Activated T-cell treated with anti-CD3 and anti-CD28 coated beads, Interleukin-2, amount 50 U/mL, for 4 hours (primary cell): ENCODE results near the gene FGF5. TPM values are rescaled to one million over a fixed set of nuclear protein-coding genes. Genes with fewer than 3 reads are reported as not detected.

Experiments used
- ATAC-seq, 2 donors: fragments of 200-7000 bp; cut with Tn5 transposase; one replicate each; pipeline ENCODE4 v1.10.0; 2021
- DNase-seq: peaks from one replicate; pipeline ENCODE4 v3.0.0-alpha.2; 2020
- H3K27me3 Mint-ChIP-seq: one replicate; pipeline ENCODE4 v1.8.0; 2021; ENCODE audit warnings: low read depth, mixed read lengths
- H3K36me3 Mint-ChIP-seq: one replicate; pipeline ENCODE4 v1.8.0; 2022; ENCODE audit warnings: mixed read lengths; ENCODE audit not compliant: insufficient read depth
- H3K4me1 Mint-ChIP-seq: one replicate; pipeline ENCODE4 v1.8.0; 2021; ENCODE audit warnings: low read depth, mixed read lengths
- H3K4me3 Mint-ChIP-seq: one replicate; pipeline ENCODE4 v1.8.0; 2021; ENCODE audit warnings: mild to moderate bottlenecking, moderate library complexity, mixed read lengths
- H3K9me3 Mint-ChIP-seq: one replicate; pipeline ENCODE4 v1.8.0; 2021; ENCODE audit warnings: mixed read lengths
- total RNA-seq, 3 donors: library from RNA; stranded (reverse); gene quantifications; one replicate each; pipeline ENCODE4 v1.2.1, GENCODE V29; 2021

Gene FGF5
- total RNA-seq, 3 donors from 2014 or later = not detected

DNA sequence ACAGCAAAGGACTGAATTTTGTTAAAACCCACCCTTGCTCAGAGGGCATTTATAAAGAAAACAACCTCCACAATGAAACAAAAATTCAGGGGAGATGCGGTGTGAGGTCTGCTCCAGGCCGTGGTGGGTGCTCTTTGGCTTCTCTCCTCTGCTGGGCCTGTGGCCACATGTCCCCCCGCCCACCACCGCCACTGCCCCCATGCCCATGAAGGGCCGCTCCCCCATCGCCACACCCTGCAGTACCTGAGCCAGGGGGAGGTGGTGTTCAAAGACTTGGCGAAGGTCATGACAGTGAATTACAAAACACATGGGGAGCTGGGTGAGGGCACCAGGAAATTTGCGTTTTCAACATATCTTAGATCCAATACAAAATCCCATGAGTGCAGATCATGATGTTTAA, 54.9 kb downstream of the FGF5 start:
- ATAC-seq = no peak
- H3K27me3 Mint-ChIP-seq = peaks cover 8% of the 10 kb centered on the region
- DNase-seq = no peak
- peaks cover 3% of the 10 kb centered on the region for H3K4me1 Mint-ChIP-seq
- no peaks in the 10 kb centered on the region for H3K36me3 Mint-ChIP-seq
- H3K4me3 Mint-ChIP-seq = no peak overlapping the region
- no peaks in the 10 kb centered on the region for H3K9me3 Mint-ChIP-seq

- no peaks in the 10 kb centered on the region for H3K9me3 Mint-ChIP-seq
- ATAC-seq = no peak
- no peak overlapping the region for H3K4me3 Mint-ChIP-seq
- H3K27me3 Mint-ChIP-seq = peaks cover 8% of the 10 kb centered on the region
- peaks cover 3% of the 10 kb centered on the region for H3K4me1 Mint-ChIP-seq
- no peak for DNase-seq
- no peaks in the 10 kb centered on the region for H3K36me3 Mint-ChIP-seq
Observed at GRCh38 chr4:80321776-80322175, 55.3 kb downstream of the FGF5 start.

GRCh38 chr4:80322716-80323115, 56.3 kb downstream of the FGF5 start:
- DNase-seq = no peak

GRCh38 chr4:80324171-80324570, 57.7 kb downstream of the FGF5 start:
- Mint-ChIP-seq H3K4me1 (peaks cover 3% of the 10 kb centered on the region), H3K27me3 (peaks cover 7% of the 10 kb centered on the region)

More at GRCh38 chr4:80322716-80323115, 56.3 kb downstream of the FGF5 start:
- H3K9me3 Mint-ChIP-seq = no peaks in the 10 kb centered on the region
- no peaks in the 10 kb centered on the region for H3K36me3 Mint-ChIP-seq
- peaks cover 8% of the 10 kb centered on the region for H3K27me3 Mint-ChIP-seq
- H3K4me1 Mint-ChIP-seq = peaks cover 3% of the 10 kb centered on the region
- no peak for ATAC-seq
- H3K4me3 Mint-ChIP-seq = no peak overlapping the region

GRCh38 chr4:80331693-80332092, 65.2 kb downstream of the FGF5 start:
- no peaks in the 10 kb centered on the region for H3K36me3 Mint-ChIP-seq
- DNase-seq = no peak
- H3K4me3 Mint-ChIP-seq = no peak overlapping the region
- H3K27me3 Mint-ChIP-seq = peaks cover 17% of the 10 kb centered on the region
- no peak for ATAC-seq
- peaks cover 12% of the 10 kb centered on the region for H3K4me1 Mint-ChIP-seq
- H3K9me3 Mint-ChIP-seq = no peaks in the 10 kb centered on the region

More at GRCh38 chr4:80324171-80324570, 57.7 kb downstream of the FGF5 start:
- DNase-seq (no peak), ATAC-seq (no peak)
- no peaks in the 10 kb centered on the region for H3K36me3 Mint-ChIP-seq
- H3K4me3 Mint-ChIP-seq = no peak overlapping the region
- H3K9me3 Mint-ChIP-seq = no peaks in the 10 kb centered on the region

- no peaks in the 10 kb centered on the region for H3K36me3 Mint-ChIP-seq
- no peak for DNase-seq
- no peak overlapping the region for H3K4me3 Mint-ChIP-seq
Observed at GRCh38 chr4:80333121-80333520, 66.7 kb downstream of the FGF5 start.

DNA sequence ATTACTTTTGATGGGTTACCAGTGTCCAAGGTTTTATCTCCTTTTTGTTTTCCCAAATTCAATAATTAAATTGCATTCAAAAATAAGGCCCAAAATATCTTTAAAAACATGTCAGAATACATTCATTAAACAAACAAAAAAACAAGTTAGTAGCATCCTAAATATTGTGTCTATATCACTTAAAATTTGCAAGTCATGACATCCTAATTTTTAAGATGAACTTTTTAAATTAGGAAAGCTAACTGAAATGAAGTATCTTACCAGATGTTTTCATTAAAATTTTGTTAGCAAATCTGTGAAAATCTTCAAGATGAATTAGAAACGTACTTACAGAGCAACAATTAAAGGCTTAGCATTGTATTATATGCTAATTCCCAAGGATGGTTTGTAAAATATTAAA, 68.1 kb downstream of the FGF5 start:
- DNase-seq (no peak), ATAC-seq (no peak)
- Mint-ChIP-seq H3K27me3 (peaks cover 23% of the 10 kb centered on the region), H3K36me3 (no peaks in the 10 kb centered on the region), H3K4me1 (peaks cover 12% of the 10 kb centered on the region), H3K4me3 (no peak overlapping the region), H3K9me3 (no peaks in the 10 kb centered on the region)

More at GRCh38 chr4:80333121-80333520, 66.7 kb downstream of the FGF5 start:
- Mint-ChIP-seq H3K9me3 (no peaks in the 10 kb centered on the region), H3K27me3 (peaks cover 18% of the 10 kb centered on the region), H3K4me1 (peaks cover 12% of the 10 kb centered on the region)
- ATAC-seq = no peak

DNA sequence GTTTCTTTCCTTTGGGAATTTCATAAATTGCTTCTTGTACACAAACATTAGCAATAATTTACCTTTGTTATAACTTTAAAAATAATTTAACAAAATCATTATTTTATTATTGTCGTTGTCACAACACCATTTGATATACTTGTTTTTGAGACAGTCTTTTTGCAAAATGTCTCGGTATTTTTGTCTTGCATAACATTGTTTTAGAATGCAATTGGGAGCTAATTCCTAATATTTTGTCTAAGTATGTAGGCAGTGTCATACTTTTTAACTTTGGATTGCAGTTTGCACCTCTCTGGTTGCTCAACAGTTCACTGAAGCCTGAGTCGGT, 68.7 kb downstream of the FGF5 start:
- DNase-seq (no peak), ATAC-seq (no peak)
- Mint-ChIP-seq H3K4me1 (peaks cover 12% of the 10 kb centered on the region), H3K36me3 (no peaks in the 10 kb centered on the region), H3K4me3 (peak overlapping the region; percentile 79), H3K9me3 (no peaks in the 10 kb centered on the region), H3K27me3 (peaks cover 23% of the 10 kb centered on the region)

GRCh38 chr4:80335554-80336358, 69.3 kb downstream of the FGF5 start, which contains the start of gene CFAP299:
Gene CFAP299 (plus strand): TSS chr4:80335730.
- Mint-ChIP-seq H3K27me3 (peaks cover 23% of the 10 kb centered on the region), H3K4me3 (peak within 1 kb of the TSS; percentile 79), H3K4me1 (peaks cover 12% of the 10 kb centered on the region), H3K36me3 (no peaks in the 10 kb centered on the region), H3K9me3 (no peaks in the 10 kb centered on the region)
- peak; percentile 90 to 97 for ATAC-seq
- peak; percentile 30 for DNase-seq

DNA sequence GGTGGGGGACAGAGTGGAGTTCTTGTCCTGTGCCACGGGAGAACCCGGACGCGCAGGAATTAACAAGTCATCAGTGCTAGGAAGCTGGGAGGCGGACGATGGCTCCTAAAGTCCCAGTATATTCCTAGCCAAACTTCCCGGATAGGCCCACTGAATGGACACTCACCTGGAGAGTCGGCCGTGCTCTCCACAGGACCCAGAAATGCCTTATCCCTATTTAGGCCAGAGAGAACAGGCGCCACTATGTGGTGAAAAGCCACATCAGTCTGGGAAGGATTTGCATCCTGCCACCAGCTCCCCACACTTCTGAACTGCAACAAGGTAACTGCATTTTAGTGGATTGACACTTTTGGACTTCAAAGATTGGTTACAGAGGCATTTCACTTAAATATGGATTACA, 70.1 kb downstream of the FGF5 start:
- peaks cover 12% of the 10 kb centered on the region for H3K4me1 Mint-ChIP-seq
- H3K4me3 Mint-ChIP-seq = no peak overlapping the region
- DNase-seq (no peak), ATAC-seq (no peak)
- H3K36me3 Mint-ChIP-seq = no peaks in the 10 kb centered on the region
- peaks cover 23% of the 10 kb centered on the region for H3K27me3 Mint-ChIP-seq
- H3K9me3 Mint-ChIP-seq = peaks cover under 1% of the 10 kb centered on the region

DNA sequence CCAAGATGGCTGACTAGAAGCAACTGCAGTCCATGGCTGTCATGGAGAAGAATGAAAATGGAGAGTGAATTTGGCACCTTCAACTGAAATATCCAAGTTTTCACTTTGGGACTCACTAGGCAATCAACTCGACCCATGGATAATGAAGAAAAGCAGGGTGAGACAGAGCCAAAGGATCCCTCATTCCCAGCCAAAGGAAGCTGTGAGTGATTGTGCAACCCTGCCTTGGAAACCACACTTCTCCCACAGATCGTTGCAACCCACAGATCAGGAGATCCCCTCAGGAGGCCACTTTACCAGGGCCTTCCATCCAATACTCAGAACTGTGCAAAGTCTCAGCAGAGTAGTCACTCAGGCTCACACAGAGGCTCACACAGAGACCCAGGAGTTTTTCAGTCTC, 73.6 kb downstream of the FGF5 start:
- no peaks in the 10 kb centered on the region for H3K36me3 Mint-ChIP-seq

More for the DNA sequence above, 73.6 kb downstream of the FGF5 start:
- H3K27me3 Mint-ChIP-seq = peaks cover 20% of the 10 kb centered on the region
- ATAC-seq = no peak
- DNase-seq = no peak
- peaks cover 20% of the 10 kb centered on the region for H3K9me3 Mint-ChIP-seq
- H3K4me3 Mint-ChIP-seq = no peak overlapping the region
- peaks cover 22% of the 10 kb centered on the region for H3K4me1 Mint-ChIP-seq

Other genes starting within 250 kb of the FGF5 start
- gene ANTXR2, start 193.4 kb upstream of the FGF5 start, total RNA-seq = 10 to 100 TPM in 1 of 3 donors, 1 to 10 TPM in 2; 6.1 to 12.9 (median 8.1) TPM
- gene PRDM8, start 69.2 kb upstream of the FGF5 start, total RNA-seq = 1 to 10 TPM; 2.9 to 5.1 (median 3.7) TPM
- gene CFAP299, start 69.1 kb downstream of the FGF5 start, total RNA-seq = not detected